GM23248 (cell line): ENCODE data around the gene EIF4G3.

ENCODE experiments used
- EZH2 ChIP-seq: fragments of 200-600 bp; sonication (generic); IDR thresholded peaks from 2 replicates; pipeline ENCODE4 v1.6.1; 2018; ENCODE audit warnings: antibody characterized with exemption, mild to moderate bottlenecking; ENCODE audit not compliant: insufficient read depth, poor library complexity, severe bottlenecking
- EZH2phosphoT487 ChIP-seq: fragments of 200-600 bp; sonication (generic); IDR thresholded peaks from 2 replicates; pipeline ENCODE4 v1.6.1; 2018; ENCODE audit warnings: antibody characterized with exemption, moderate library complexity, mild to moderate bottlenecking, low read depth; ENCODE audit not compliant: insufficient read depth

- TF ChIP-seq EZH2phosphoT487 (no peak), EZH2 (no peak)
Observed at GRCh38 chr1:20978413-20978812, 198.3 kb downstream of the EIF4G3 start.
